SK-N-SH (cell line): ENCODE measurements around the gene WWOX.

Experiments used
- JUND ChIP-seq: IDR thresholded peaks from 2 replicates; pipeline ENCODE4 v1.4.0; 2012
- POLR2AphosphoS5 ChIP-seq: IDR thresholded peaks from 2 replicates; pipeline ENCODE4 v1.6.1; 2012; ENCODE audit warnings: low read depth, low read length
- RAD21 ChIP-seq: IDR thresholded peaks from 2 replicates; pipeline ENCODE4 v1.6.1; 2012; ENCODE audit warnings: mild to moderate bottlenecking, low read length
- RFX5 ChIP-seq: IDR thresholded peaks from 2 replicates; pipeline ENCODE4 v1.6.1; 2012; ENCODE audit warnings: mild to moderate bottlenecking, improper control_type of control experiment, low read length
- SMC3 ChIP-seq: IDR thresholded peaks from 2 replicates; pipeline ENCODE4 v1.6.1; 2012; ENCODE audit warnings: low read depth, low read length, improper control_type of control experiment
- TF ChIP-seq, protein P1 (sequence below): fragments of 200-600 bp; sonication (generic); IDR thresholded peaks from 2 replicates; pipeline ENCODE4 v1.6.1; 2017; ENCODE audit warnings: antibody characterized with exemption, mild to moderate bottlenecking, moderate library complexity

DNA sequence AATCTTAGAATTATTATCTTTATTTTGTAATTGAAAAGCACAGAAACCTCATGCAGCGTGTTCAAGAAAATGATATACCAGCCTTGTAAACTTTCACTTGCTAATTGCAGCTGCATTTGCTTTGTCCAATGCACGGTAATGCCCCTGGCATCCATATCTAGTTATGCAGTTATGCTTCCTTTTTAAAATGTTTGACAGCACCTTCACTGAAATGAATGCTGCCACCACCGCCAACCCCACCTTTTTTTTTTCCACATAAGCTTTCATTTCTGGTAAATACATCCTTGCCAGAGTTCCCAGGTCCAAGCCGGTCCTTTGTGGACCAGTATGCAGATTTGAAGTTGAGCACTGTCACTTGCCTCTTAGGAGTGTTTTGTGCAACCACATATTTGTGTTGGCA is 338.8 kb downstream of the WWOX start:
- TF ChIP-seq RFX5 (no peak), RAD21 (no peak), POLR2AphosphoS5 (no peak), JUND (no peak), SMC3 (no peak)
- TF ChIP-seq, protein P1, sequence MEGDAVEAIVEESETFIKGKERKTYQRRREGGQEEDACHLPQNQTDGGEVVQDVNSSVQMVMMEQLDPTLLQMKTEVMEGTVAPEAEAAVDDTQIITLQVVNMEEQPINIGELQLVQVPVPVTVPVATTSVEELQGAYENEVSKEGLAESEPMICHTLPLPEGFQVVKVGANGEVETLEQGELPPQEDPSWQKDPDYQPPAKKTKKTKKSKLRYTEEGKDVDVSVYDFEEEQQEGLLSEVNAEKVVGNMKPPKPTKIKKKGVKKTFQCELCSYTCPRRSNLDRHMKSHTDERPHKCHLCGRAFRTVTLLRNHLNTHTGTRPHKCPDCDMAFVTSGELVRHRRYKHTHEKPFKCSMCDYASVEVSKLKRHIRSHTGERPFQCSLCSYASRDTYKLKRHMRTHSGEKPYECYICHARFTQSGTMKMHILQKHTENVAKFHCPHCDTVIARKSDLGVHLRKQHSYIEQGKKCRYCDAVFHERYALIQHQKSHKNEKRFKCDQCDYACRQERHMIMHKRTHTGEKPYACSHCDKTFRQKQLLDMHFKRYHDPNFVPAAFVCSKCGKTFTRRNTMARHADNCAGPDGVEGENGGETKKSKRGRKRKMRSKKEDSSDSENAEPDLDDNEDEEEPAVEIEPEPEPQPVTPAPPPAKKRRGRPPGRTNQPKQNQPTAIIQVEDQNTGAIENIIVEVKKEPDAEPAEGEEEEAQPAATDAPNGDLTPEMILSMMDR, result no peak
